ENCODE data around the gene ATXN7L1. TPM values are rescaled to one million over a fixed set of nuclear protein-coding genes. Genes with fewer than 3 reads are reported as not detected.
A peak's percentile ranks its signal among the peaks of the same experiment; 100 is the strongest.

ATXN7L1 gene
- total RNA-seq, 3 donors from 2014 or later = 2.5 to 5.5 (median 5.4) TPM

DNA sequence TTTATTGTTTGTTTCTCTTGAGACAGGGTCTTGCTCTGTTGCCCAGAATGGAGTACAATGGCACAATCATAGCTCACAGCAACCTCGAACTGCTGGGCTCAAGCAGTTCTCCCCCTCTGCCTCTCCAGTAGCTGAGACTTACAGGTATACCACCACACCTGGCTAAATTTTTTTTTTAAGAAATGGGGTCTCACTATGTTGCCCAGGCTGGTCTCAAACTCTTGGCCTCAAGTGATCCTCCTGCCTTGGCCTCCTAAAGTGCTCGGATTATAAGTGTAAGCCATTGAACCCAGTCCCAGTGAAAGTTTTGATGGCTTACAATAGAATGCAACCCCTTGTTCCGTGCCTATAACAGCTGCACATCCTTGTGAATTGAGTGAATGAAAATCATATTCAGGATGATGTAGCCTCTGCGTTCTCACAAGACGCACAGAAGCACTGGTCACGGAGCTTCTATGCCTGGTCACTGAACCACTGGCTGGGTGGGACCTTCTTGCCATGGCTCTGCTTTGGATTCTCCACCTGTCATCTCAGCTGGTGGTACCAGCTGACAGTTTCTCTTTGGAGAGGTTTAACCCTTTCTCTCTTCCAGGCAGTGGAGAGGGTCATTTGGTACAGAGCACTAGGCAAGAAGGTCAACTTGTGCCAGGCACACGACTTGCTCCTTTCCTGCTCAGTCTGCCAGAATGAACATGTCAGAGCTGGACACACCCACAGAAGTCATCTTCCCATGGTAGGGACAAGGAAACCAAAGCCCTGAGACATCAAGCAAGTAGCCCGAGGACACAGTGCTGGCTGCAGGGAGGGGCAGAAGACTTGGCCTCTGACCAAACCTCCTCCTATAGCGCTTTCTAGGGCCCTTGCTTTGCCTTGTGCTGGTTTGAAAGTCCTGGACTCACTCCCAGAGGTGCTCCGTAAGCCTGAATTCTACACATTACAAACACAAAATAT, 89.6 kb downstream of the ATXN7L1 start:
- Mint-ChIP-seq H3K4me1 (ENCODE audit: low read depth) (peaks cover 7% of the 10 kb centered on the region), H3K4me3 (no peak overlapping the region), H3K27me3 (ENCODE audit: low read depth) (no peaks in the 10 kb centered on the region), H3K9me3 (no peaks in the 10 kb centered on the region), H3K36me3 (ENCODE audit: insufficient read depth) (peaks cover 10% of the 10 kb centered on the region)
- DNase-seq (no peak), ATAC-seq (no peak)

DNA sequence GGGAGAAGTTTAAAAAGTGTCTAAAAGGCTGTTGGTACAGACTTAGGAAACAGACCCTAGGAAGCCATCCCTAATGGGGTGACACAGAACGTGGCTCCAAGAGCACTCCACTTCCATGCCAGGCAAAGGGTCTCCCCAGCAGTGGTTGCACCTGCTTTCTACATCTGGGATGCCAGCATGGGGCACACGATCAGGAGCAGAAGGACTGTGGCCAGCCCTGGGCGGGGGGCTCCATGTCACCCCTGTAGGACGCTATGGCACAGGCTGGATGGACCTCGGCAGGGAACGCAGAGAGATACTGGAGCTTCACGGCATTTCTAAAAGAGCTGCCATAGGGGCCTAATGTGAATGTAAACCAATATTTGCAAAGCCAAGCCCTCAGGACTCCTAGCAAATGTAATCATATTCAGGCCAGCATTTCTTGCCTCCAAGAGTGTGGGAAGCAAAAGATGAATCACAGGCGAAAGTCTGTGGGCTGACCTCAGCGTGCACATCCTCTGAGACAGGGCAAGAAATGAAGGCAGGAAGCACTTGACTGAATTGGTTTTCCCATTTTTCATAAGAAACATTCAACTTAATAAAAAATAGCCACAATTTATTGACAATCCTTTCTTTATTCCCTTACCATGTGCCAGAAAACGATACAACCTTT, 93.9 kb downstream of the ATXN7L1 start:
- no peak overlapping the region for H3K4me3 Mint-ChIP-seq
- no peaks in the 10 kb centered on the region for H3K27me3 Mint-ChIP-seq (ENCODE audit: low read depth)
- H3K4me1 Mint-ChIP-seq (ENCODE audit: low read depth) = peaks cover 7% of the 10 kb centered on the region
- no peaks in the 10 kb centered on the region for H3K9me3 Mint-ChIP-seq
- ATAC-seq (peak; percentile 94 to 96), DNase-seq (no peak)
- H3K36me3 Mint-ChIP-seq (ENCODE audit: insufficient read depth) = peaks cover 6% of the 10 kb centered on the region

DNA sequence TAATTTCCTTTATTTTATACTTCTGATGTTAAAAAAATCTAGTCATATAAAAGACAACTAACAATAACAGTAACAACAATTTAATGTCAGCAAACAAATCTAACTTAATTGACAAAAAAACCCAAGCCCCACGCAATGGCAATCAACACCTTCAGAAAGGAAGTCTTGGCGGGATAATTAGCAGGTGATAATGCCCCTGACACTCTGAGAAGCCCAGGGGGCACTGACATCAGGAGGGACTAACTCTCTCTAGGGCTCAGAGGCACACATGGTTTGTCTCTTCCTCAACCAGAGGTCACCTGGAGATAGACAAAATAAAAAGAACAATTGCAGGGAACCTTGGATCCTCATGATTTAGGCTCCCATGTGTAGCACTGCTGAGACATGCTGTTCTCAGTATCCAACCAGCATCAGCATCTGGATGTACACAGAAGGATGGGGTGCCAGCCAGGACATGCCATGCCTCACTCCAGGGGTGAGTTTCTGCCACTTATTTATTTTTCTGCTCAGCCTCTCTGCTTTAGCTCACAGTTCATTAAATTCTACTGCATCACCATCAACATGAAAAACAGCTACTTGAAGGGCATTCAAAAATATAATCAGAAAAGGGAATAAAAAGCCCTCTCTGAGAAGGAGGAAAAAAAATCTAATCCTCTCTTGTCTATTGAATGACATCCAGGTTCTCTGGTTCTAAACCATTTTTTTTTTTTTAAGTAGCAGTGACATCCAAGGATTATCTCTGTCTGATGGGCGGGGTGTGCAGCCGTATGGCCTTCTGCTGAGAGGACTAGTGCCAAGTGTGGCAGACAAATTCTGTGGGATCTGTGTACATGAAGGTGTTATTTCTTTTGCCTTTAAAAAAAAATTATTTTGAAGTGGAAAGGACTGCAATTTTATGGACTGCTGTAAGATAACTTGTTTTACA, 96.3 kb downstream of the ATXN7L1 start:
- H3K4me3 Mint-ChIP-seq = no peak overlapping the region
- ATAC-seq (no peak), DNase-seq (no peak)
- H3K27me3 Mint-ChIP-seq (ENCODE audit: low read depth) = no peaks in the 10 kb centered on the region
- H3K36me3 Mint-ChIP-seq (ENCODE audit: insufficient read depth) = peaks cover 9% of the 10 kb centered on the region
- no peaks in the 10 kb centered on the region for H3K9me3 Mint-ChIP-seq
- H3K4me1 Mint-ChIP-seq (ENCODE audit: low read depth) = peaks cover 7% of the 10 kb centered on the region

DNA sequence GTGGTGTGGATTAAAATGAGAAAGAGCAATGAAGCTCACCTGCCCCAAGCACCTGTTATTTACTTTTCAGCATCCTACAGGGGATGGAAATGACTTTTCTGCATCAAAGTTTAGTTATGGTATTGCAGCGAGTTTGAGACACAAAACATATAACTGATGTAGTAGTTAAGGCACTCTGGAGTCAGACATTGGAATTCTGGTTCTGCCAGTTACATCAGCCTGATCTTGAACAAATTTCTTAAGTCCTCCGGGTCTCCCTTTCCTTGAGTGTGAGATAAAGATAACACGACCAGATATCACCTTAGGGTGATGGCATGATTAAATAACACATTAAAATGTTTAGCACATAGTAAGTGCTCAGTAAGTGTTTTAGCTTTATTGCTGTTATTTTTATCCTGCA, 97.4 kb downstream of the ATXN7L1 start:
- H3K9me3 Mint-ChIP-seq = no peaks in the 10 kb centered on the region
- H3K4me1 Mint-ChIP-seq (ENCODE audit: low read depth) = peaks cover 7% of the 10 kb centered on the region
- H3K4me3 Mint-ChIP-seq = no peak overlapping the region
- H3K36me3 Mint-ChIP-seq (ENCODE audit: insufficient read depth) = peaks cover 5% of the 10 kb centered on the region
- ATAC-seq (no peak), DNase-seq (no peak)
- H3K27me3 Mint-ChIP-seq (ENCODE audit: low read depth) = no peaks in the 10 kb centered on the region

DNA sequence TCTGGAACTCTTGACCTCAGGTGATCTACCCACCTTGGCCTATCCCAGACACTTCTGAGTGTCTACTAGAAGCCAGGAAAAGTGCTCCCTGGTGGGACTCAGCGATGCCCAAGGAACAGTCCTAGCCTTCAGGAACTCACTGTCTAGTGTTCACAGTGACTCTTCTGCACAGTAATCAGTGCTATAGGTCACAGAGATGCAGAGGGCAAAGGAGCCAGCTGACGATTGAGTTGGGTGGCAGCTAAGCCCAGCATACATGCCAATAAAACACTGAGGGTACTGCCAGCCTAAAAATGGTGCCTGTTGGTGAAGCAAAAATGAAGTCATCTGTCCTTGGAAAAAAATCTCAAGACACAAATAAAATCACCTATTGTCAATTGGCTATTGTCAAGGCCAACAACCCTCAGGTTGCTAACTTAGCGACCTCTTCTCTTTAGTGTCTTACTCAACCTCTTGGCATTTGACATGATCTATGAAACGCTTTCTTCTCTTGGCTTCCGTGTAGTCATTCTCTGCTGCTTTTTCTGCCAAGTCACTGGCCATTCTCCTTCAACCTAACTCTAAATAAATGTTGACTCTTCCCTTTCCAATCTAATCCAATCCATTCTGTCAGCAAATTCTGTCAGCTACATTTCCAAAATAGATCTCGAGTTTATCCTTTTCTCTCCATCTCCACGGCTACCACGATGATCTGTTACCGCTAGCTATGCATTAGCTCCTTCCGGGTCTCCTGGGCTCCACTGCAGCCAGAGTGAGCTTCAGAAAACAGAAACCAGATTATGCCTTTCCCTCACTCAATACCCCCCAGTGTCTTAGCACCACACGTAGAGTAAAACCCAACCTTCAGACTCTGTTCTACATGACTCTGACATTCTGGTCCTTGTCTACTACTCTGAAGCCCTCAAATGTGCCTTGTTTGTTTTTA, 99.2 kb downstream of the ATXN7L1 start:
- Mint-ChIP-seq H3K27me3 (ENCODE audit: low read depth) (no peaks in the 10 kb centered on the region), H3K9me3 (no peaks in the 10 kb centered on the region), H3K36me3 (ENCODE audit: insufficient read depth) (peaks cover 5% of the 10 kb centered on the region), H3K4me1 (ENCODE audit: low read depth) (peaks cover under 1% of the 10 kb centered on the region), H3K4me3 (no peak overlapping the region)
- DNase-seq = no peak
- ATAC-seq = no peak

DNA sequence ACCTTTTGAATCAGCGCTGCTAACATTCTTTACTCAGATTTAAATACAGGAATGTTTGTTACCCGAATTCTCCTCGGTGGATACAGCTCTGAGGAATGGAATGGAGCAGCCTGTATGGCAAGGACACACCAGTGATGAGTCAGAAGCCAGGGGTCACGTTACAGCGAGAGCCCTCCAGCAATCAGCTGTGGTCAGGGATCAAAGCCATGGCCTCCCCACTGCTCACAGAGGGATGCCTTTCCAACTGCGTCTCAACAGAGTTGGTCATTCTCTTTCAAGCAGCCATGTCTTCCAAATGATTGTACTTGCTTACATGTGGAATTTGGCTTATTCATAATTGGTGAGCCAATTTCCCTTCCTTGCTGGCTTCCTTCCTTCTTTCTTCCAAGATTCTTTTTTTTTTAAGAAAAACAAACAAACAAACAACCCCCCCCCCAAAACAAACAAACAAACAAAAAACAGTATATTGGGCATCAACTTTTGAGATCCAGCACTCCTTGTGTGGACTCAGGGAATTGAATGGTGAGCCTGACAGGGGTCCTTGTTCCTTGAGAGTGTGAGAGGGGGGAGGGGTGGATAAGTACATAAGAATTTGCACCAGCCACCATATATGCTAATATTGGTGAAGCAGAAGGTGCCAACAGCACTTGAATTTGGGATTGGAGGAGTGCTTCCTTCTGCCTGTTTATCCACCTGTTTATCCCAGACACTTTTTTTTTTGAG, 100.2 kb downstream of the ATXN7L1 start:
- Mint-ChIP-seq H3K36me3 (ENCODE audit: insufficient read depth) (peaks cover 5% of the 10 kb centered on the region), H3K9me3 (no peaks in the 10 kb centered on the region), H3K4me1 (ENCODE audit: low read depth) (no peaks in the 10 kb centered on the region)

DNA sequence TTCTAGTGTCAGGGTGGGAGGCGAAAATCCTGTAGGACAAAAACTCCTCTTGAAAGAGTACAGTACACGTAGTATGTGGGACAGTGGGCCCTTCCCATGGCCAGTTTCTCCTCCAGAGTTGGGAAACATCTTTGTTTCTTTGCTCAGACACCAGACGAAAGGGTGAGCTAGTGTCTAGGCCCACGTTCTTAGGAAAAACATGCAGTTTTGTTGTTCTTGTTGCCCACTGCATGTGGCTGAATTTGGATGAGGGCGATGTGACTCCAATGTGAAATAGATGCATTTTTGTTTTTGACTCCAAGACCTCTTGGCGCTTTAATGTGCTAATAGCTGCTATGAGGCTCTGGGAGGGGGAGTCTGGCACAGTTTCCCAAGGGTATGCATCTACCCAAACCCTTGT, 100.8 kb downstream of the ATXN7L1 start:
- H3K27me3 Mint-ChIP-seq (ENCODE audit: low read depth) = no peaks in the 10 kb centered on the region
- no peak overlapping the region for H3K4me3 Mint-ChIP-seq
- DNase-seq (no peak), ATAC-seq (no peak)
- H3K36me3 Mint-ChIP-seq (ENCODE audit: insufficient read depth) = peaks cover 5% of the 10 kb centered on the region
- H3K4me1 Mint-ChIP-seq (ENCODE audit: low read depth) = no peaks in the 10 kb centered on the region
- H3K9me3 Mint-ChIP-seq = no peaks in the 10 kb centered on the region

More for the DNA sequence above, 100.2 kb downstream of the ATXN7L1 start:
- H3K4me3 Mint-ChIP-seq = no peak overlapping the region
- ATAC-seq (no peak), DNase-seq (no peak)
- no peaks in the 10 kb centered on the region for H3K27me3 Mint-ChIP-seq (ENCODE audit: low read depth)

DNA sequence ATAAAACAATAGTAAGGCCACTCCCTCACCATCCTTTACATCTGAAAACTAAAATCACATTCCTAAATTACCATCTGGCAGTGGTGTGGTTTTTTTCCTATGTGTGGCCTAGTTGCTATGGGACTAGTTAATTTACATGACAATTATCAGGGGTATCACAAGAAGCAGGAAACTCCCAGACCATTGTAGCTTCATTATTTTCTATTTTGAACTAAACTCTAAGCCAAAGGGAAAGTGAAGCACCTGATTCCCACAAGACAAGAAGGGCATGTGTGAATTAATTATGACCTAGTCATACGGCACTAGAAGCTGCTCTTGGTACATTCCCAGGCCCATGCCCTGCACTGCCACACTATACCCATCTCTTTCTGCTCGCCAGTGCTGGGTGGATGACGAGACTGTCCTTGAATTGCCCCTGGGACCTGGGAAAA, 103.4 kb downstream of the ATXN7L1 start:
- DNase-seq (no peak), ATAC-seq (no peak)
- Mint-ChIP-seq H3K4me1 (ENCODE audit: low read depth) (peaks cover 9% of the 10 kb centered on the region), H3K9me3 (no peaks in the 10 kb centered on the region), H3K36me3 (ENCODE audit: insufficient read depth) (peaks cover 6% of the 10 kb centered on the region), H3K27me3 (ENCODE audit: low read depth) (no peaks in the 10 kb centered on the region), H3K4me3 (no peak overlapping the region)

DNA sequence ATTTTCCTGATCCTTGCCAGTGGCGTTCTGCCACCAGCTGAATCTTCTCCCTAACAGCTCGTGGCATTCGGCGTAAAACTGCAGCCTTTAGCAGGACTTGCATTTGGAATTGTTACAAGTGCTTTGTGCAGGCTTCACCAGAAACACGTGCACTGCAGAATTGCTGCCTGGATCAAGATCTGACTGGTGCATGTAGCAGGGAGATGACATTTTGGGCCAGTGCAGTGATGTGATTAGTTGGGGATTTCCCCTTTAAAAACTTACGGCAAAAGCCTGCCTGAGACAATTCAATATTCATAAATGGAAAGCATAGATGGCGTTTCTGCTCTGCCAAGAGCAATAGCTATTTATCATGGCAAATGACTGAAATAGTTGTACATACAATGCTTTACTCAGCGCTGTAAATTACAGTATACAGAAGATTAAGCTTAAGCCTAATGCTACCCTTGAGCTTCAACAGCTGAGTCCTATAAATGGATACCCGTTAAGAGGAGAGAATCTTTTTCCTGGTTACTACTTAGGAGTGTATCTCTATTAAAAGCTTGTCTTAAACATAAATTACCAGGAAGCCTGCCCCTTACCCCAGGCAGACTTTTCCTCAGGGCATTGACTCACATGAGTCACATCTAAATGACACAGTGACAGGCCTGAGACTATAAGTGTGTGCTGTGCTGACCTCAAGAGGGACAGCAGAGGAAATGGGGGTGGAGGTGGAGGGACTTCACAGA, 106.3 kb downstream of the ATXN7L1 start:
- peaks cover 27% of the 10 kb centered on the region for H3K4me1 Mint-ChIP-seq (ENCODE audit: low read depth)
- no peak for DNase-seq

DNA sequence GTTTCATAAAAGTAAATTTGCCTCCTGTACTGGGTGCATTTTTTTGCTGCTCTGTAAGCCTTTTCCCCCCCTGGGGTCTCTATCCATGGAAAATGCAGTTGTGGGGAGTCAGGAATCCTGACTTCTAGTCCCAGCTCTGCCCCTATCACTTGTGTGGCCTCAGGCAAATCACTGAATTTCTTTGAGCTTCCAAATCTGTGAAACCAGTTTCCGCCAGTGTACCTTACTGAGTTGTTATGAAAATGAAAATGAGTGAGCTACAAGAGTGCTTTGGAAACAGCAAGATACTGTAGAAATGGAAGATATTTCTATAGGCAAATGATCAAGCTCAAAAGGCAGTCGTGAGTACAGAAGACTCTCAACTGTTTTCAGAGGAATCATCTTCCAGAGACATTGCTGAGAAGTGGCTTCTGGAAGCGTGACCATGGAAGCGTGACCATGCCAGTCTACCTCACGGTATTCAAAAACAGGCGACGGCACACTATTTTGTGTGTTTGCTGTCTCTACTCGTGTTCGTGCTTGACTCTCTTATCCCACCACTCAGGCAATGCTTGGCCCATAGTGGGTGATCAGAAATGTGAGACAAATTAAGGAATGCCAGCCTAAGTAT, 107.4 kb downstream of the ATXN7L1 start:
- Mint-ChIP-seq H3K4me3 (no peak overlapping the region), H3K4me1 (ENCODE audit: low read depth) (peaks cover 27% of the 10 kb centered on the region), H3K27me3 (ENCODE audit: low read depth) (no peaks in the 10 kb centered on the region), H3K9me3 (no peaks in the 10 kb centered on the region), H3K36me3 (ENCODE audit: insufficient read depth) (peaks cover 2% of the 10 kb centered on the region)
- no peak for ATAC-seq
- DNase-seq = no peak

More for the DNA sequence above, 106.3 kb downstream of the ATXN7L1 start:
- Mint-ChIP-seq H3K27me3 (ENCODE audit: low read depth) (no peaks in the 10 kb centered on the region), H3K36me3 (ENCODE audit: insufficient read depth) (peaks cover 2% of the 10 kb centered on the region), H3K9me3 (no peaks in the 10 kb centered on the region), H3K4me3 (no peak overlapping the region)
- peak; percentile 54 to 58 for ATAC-seq

DNA sequence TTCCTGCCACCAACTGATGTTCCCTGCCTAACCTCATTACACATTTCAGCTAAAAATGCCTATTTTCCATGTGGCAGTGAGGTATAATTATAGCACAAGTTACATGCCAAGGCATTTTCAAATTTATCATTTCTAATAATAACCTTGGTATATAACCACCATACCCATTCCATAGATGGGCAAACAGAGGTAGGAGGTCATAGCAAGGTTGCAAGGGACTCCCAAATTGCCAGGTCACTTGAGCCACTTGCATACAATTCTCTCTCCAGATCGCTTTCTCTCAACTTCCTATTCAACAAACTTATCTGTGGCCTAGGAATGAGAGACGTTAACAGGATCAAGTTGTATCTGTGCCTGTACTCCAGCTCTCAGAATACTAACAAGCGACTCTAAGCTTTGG, 108.3 kb downstream of the ATXN7L1 start:
- H3K4me3 Mint-ChIP-seq = no peak overlapping the region
- H3K27me3 Mint-ChIP-seq (ENCODE audit: low read depth) = no peaks in the 10 kb centered on the region

More for the DNA sequence above, 108.3 kb downstream of the ATXN7L1 start:
- ATAC-seq (no peak), DNase-seq (no peak)
- H3K9me3 Mint-ChIP-seq = no peaks in the 10 kb centered on the region
- H3K4me1 Mint-ChIP-seq (ENCODE audit: low read depth) = peaks cover 27% of the 10 kb centered on the region
- peaks cover 2% of the 10 kb centered on the region for H3K36me3 Mint-ChIP-seq (ENCODE audit: insufficient read depth)
